ENCODE measurements around the gene RANBP9.

The RANBP9 gene

GRCh38 chr6:13593720-13594119 lies 117.9 kb downstream of the RANBP9 start:
- no peak for DNase-seq

DNA sequence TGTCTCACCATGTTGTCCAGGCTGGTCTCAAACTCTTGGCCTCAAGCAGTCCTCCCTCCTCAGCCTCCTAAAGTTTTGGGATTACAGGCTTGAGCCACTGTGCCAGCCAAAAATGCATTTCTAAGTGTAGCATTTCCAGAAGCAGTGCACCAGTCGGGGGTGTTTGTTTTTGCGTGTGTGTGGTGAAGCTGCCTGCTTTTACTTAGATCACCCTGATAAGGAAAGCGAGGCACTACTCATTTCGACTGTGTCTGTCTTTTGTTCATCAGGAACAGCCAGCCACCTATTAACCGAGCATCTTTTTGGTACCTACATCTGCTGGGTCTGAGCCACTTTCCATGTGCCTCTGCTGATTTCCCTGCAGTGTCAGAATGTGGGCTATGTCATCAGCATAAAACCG lies 118.5 kb downstream of the RANBP9 start:
- no peak for DNase-seq

GRCh38 chr6:13591205-13591921 lies 120.3 kb downstream of the RANBP9 start:
- DNase-seq, result no peak

GRCh38 chr6:13590574-13591153 lies 121.0 kb downstream of the RANBP9 start:
- no peak for DNase-seq

DNA sequence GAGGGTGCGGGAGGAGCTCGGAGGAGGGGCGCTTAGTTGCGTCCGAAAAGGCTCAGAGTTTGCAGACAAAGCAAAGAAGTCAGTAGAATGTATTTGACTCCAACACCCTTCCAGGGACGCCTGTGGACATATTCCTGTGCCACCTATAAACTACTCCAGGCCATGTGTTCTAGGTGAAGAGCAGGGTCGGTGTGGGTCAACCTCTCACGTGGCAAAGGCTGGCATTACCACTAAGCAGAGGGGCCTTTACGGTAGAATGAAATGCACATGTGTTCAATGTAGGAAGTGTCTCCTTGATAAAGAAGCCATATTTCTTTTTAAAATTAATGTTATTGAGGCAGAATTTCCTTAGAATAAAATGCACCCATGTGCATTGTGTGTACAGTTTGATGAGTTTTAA lies 121.8 kb downstream of the RANBP9 start:
- DNase-seq, result no peak

GRCh38 chr6:13586603-13587542 lies 124.8 kb downstream of the RANBP9 start:
- DNase-seq, result no peak

DNA sequence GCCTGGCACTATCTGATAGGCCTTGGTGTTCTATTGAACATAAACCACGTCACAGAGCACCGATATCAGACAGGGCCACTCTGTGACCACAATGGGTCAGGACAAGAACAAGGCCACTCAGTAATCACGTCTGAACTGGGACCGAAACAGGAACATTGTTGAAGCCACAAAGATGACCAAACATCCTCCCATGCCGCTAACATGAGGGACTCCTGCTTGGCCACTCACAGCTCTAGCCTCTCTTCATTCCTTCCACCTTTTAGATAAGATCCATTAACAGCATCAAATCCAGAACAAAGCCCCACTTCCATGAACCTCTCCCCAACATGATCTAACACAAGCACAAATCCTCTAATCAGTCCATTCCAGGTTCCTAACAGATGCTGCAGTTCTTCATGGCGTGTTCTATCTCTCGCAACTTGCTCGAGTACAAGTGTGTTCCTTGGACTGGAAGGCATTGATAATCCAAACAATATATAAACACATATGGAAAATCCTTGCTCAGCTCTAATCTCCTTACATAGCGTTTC lies 129.9 kb downstream of the RANBP9 start:
- no peak for DNase-seq

DNA sequence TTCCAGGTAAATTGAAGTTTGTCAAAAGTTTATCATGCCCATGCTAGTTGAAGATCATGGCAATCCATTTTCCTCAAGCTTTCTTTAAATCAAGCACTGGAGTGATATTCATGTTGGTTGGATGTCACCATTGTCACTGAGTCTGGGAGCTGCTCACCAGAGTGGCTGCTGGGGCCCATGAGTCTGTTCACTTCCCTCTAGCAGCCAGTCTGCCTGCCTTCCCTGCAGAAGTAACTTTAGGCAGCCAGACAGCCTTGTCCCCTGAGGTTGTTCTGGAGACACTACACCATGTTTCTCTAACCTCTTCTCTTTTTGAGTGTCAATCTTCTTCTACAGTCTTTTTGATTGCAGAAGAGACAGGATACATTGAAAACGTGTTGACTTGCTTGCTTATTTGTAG lies 131.7 kb downstream of the RANBP9 start:
- no peak for DNase-seq

DNA sequence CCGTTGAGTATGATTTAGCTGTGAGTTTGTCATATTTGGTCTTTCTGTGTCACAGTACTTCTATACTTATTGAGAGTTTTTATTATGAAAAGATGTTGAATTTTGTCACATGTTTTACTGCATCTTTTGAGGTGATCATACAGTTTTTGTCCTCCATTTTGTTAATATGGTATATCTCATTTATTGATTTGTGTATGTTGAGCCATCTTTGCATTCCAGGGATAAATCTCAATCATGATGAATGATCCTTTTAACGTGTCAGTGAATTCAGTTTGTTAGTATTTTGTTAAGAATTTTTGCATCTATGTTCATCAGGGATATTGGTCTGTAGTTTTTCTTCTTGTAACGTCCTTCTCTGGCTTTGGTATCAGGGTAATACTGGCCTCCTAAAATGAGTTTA lies 133.7 kb downstream of the RANBP9 start:
- no peak for DNase-seq

DNA sequence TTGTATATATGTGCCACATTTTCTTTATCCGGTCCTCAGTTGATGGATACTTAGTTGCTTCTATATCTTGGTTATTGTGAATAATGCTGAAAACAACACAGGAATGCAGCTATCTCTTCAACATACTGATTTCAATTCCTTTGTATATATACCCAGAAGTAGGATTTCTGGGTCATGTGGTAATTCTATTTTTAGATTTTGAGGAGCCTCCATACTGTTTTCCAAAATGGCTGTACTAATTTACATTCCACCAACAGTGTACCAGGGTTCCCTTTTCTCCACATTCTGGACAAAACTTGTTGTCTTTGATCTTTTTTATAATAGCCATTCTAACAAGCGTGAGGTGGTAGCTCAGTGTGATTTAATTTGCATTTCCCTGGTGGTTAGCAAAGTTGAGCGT lies 135.6 kb downstream of the RANBP9 start:
- no peak for DNase-seq

DNA sequence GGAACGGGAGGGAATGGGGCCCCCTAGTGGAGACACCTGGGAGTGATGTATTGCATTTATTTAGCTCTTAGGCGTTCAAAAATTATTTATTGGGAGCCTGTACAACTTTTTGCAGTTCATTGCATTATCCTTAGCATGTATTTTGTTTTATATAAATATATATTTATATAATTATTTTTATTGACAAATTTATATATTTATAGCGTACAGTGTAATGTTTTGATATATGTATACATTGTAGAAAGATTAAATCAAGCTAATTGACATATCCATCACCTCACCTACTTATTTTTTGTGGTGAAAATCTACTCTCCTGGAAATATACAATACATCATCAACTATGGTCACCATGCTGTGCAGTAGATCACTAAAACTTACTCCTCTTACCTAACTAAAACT lies 136.3 kb downstream of the RANBP9 start:
- no peak for DNase-seq

DNA sequence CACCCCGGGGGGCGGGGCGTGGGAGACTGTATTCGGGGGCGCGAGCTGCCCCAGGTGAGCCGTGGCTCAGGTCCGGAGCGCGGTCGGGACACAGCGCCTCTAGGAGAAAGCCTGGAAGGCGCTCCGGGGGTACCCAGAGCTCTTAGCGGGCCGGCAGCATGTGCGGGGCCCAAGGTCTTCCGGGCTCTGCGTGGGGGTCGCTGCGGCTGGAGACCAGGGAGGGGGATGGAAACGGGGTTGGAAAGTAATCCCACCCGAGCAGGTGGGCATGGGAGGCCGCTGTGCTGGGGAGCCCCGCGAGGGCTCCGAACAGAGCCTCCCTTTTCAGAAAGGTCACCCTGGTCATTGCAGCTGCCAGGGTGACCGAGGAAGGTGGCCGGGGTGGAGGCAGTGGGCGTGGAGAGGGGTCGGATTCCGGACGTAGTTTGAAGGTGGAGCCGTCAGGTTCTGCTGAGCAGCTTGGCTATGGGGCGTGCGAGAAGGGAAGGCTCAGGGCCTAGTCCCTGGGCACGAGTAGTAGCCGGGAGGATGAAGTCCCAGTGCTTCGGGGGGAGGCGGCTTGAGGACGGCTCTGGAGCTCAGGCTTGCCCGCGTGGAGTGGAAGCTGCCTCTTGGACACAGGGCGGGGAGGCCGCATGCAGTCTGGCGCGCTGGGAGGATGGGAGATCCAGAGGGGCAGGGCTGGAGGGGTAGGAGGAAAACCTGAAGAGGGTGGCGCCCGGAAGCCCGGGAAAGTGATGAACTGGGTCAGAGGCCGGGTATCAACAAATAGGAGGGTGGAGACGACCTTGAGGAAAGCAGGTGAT lies 136.9 kb downstream of the RANBP9 start, which contains the start of gene SIRT5:
Gene SIRT5 (plus strand): TSS at position 31 of the 806 bp plus-strand sequence. CDS start 9,510 bp downstream, outside the sequence.
- DNase-seq, result peak; percentile 81

DNA sequence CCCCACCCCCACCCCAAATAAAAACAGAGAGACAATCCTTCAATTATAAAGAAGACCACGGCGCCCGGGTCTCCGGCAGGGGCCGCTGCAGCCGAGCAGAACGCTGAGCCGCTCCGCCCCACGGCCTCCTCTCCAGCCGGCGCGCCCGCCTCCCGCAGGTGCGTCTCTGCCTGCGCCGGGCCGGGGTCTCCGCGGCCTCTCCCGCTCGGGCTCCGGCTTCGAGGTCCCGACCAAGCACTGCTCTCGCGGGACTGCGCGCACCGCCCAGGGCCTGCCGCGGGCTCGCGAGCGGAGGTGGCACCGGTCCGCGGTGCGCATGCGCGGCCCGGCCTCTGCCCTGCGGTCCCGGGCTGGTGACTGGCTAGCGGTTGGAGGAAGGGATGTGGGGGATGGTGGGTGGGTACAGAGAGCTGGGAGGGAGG lies 137.5 kb downstream of the RANBP9 start:
- peak; percentile 95 for DNase-seq

GRCh38 chr6:13573669-13574110 lies 137.9 kb downstream of the RANBP9 start:
- DNase-seq, result no peak

- DNase-seq, result no peak
Observed at GRCh38 chr6:13572951-13573654, 138.5 kb downstream of the RANBP9 start.

GRCh38 chr6:13572240-13572639 lies 139.4 kb downstream of the RANBP9 start:
- no peak for DNase-seq

All from CD4-positive, alpha-beta T cell treated with Interleukin-12 subunit alpha and Interleukin-12 subunit beta, for 1 hour (primary cell).